Measurements from ENCODE around the gene TRPM4. TPM values are rescaled to one million over a fixed set of nuclear protein-coding genes. Genes with fewer than 3 reads are reported as not detected.
"Not testable (repeated sequence)": the region's sequence is repeated elsewhere in the genome, so short reads cannot be mapped to it uniquely, and the experiment has no call there.

TRPM4 gene
- polyA plus RNA-seq, 1 donor (not counting 4 experiments of a cell fraction or from before 2014, with no cell fraction given): 16.1 TPM

- Histone ChIP-seq H3K27me3 (ENCODE audit: control insufficient read depth, extremely low read depth, insufficient read depth, low read length) (no peaks in the 10 kb centered on the region), H3K9ac (ENCODE audit: control insufficient read depth, extremely low read depth, insufficient read depth, low read length) (no peak overlapping the region), H3K4me1 (ENCODE audit: control insufficient read depth, extremely low read depth, insufficient read depth, low read length) (peaks cover 13% of the 10 kb centered on the region), H3K4me3 (ENCODE audit: control insufficient read depth in 2 of 3, extremely low read depth in 1 of 3, insufficient read depth in 2 of 3, low read depth in 1 of 3, low read length in 3 of 3) (no peak overlapping the region), H3K79me2 (ENCODE audit: control insufficient read depth, insufficient read depth, low read length) (no peaks in the 10 kb centered on the region), H3K36me3 (ENCODE audit: control insufficient read depth in 2 of 2, extremely low read depth in 1 of 2, insufficient read depth in 2 of 2, low read length in 2 of 2) (peaks cover 24 to 25% of the 10 kb centered on the region in 2 experiments), H3K4me2 (ENCODE audit: control insufficient read depth, extremely low read depth, insufficient read depth, low read depth, low read length) (no peak overlapping the region), H4K20me1 (ENCODE audit: control insufficient read depth, extremely low read depth, insufficient read depth, low read length) (no peaks in the 10 kb centered on the region), H3K27ac (ENCODE audit: control insufficient read depth, insufficient read depth, low read length) (no peak overlapping the region), H3K9me1 (ENCODE audit: control insufficient read depth, extremely low read depth, insufficient read depth, low read length) (peaks cover 5% of the 10 kb centered on the region), H3K9me3 (ENCODE audit: control insufficient read depth, low read depth, low read length) (no peaks in the 10 kb centered on the region), H2AFZ (ENCODE audit: control insufficient read depth, low read length) (no peak overlapping the region)
- no peak for DNase-seq (ENCODE audit: low read depth, low spot score)
- dilution Hi-C loops (cut with MboI; ENCODE audit: extremely low pct_ligation_motif_present, low sequenced_read_pairs): no loop called here
- TF ChIP-seq CTCF (optimal IDR thresholded peaks at IDR 0.05 in 1 of 3, IDR thresholded peaks at IDR 0.05 in 1 of 3, conservative IDR thresholded peaks at IDR 0.05 in 1 of 3; ENCODE audit: extremely low read depth in 1 of 3, insufficient read depth in 2 of 3, low read length in 3 of 3): no peak
- no peak for TF ChIP-seq EZH2 (IDR thresholded peaks at IDR 0.05; ENCODE audit: low read length)
- FAIRE-seq: peak; percentile 39
Measured at GRCh38 chr19:49205114-49205513, 47.5 kb downstream of the TRPM4 start.

- H4K20me1 ChIP-seq (ENCODE audit: control insufficient read depth, extremely low read depth, insufficient read depth, low read length); H3K4me2 ChIP-seq (ENCODE audit: control insufficient read depth, extremely low read depth, insufficient read depth, low read depth, low read length); H3K79me2 ChIP-seq (ENCODE audit: control insufficient read depth, insufficient read depth, low read length); H3K27ac ChIP-seq (ENCODE audit: control insufficient read depth, insufficient read depth, low read length); H3K4me3 ChIP-seq (ENCODE audit: control insufficient read depth in 2 of 3, extremely low read depth in 1 of 3, insufficient read depth in 2 of 3, low read depth in 1 of 3, low read length in 3 of 3); FAIRE-seq; H3K27me3 ChIP-seq (ENCODE audit: control insufficient read depth, extremely low read depth, insufficient read depth, low read length); H3K9me1 ChIP-seq (ENCODE audit: control insufficient read depth, extremely low read depth, insufficient read depth, low read length); dilution Hi-C loops (cut with MboI; ENCODE audit: extremely low pct_ligation_motif_present, low sequenced_read_pairs); DNase-seq (ENCODE audit: low read depth, low spot score); H3K9me3 ChIP-seq (ENCODE audit: control insufficient read depth, low read depth, low read length); H3K4me1 ChIP-seq (ENCODE audit: control insufficient read depth, extremely low read depth, insufficient read depth, low read length); H3K9ac ChIP-seq (ENCODE audit: control insufficient read depth, extremely low read depth, insufficient read depth, low read length); H2AFZ ChIP-seq (ENCODE audit: control insufficient read depth, low read length): not testable (repeated sequence)
- H3K36me3 ChIP-seq (ENCODE audit: control insufficient read depth in 2 of 2, extremely low read depth in 1 of 2, insufficient read depth in 2 of 2, low read length in 2 of 2): peaks cover 19 to 23% of the 10 kb centered on the region in 2 experiments
Measured at GRCh38 chr19:49209502-49209901, 51.9 kb downstream of the TRPM4 start.
